Lower lobe of right lung (tissue), 2 donors: Measurements from ENCODE around the gene BRAF. TPM values are rescaled to one million over a fixed set of nuclear protein-coding genes. Genes with fewer than 3 reads are reported as not detected.

Experiments used
- ATAC-seq, 2 donors: fragments of 200-7000 bp; cut with Tn5 transposase; one replicate each; pipeline ENCODE4 v1.9.1; 2020 to 2022; ENCODE audit warnings: mild to moderate bottlenecking in 2 of 2, moderate library complexity in 2 of 2
- DNase-seq: peaks from one replicate; pipeline ENCODE4 v3.0.0-alpha.2; 2020
- H3K27ac ChIP-seq: fragments of 200-600 bp; one replicate; pipeline ENCODE4 v1.8.0; 2022
- H3K27me3 ChIP-seq: fragments of 200-600 bp; one replicate; pipeline ENCODE4 v1.8.0; 2022; ENCODE audit warnings: low read depth
- H3K36me3 ChIP-seq: fragments of 200-600 bp; one replicate; pipeline ENCODE4 v1.8.0; 2022; ENCODE audit warnings: mild to moderate bottlenecking
- H3K4me1 ChIP-seq: fragments of 200-600 bp; one replicate; pipeline ENCODE4 v1.8.0; 2022
- H3K4me3 ChIP-seq: fragments of 200-600 bp; one replicate; pipeline ENCODE4 v1.8.0; 2022; ENCODE audit warnings: mild to moderate bottlenecking
- H3K9me3 ChIP-seq: fragments of 200-600 bp; one replicate; pipeline ENCODE4 v1.8.0; 2022
- intact Hi-C: fragments of 100-400 bp; cut with DNase I; formaldehyde crosslinking; loops from one replicate; pipeline ENCODE4 v1.11.0; 2022
- total RNA-seq: library from RNA; stranded (reverse); fragmentation: NEBNext Ultra II Directional; extraction: Animal tissue kit (Norgen Biotek cat#: 25700); gene quantifications from one replicate; pipeline ENCODE4 v1.2.1, GENCODE V29; 2021
- TF ChIP-seq, protein P1 (sequence below): fragments of 200-600 bp; IDR thresholded peaks from one replicate; pipeline ENCODE4 v1.8.0; 2022; ENCODE audit warnings: antibody characterized with exemption, mild to moderate bottlenecking
- donor health status: DM: no; HTN: yes; CAD: no; lungs with severe emphysema.

Gene BRAF
- total RNA-seq, 1 donor from 2014 or later, result 43.0 TPM

DNA sequence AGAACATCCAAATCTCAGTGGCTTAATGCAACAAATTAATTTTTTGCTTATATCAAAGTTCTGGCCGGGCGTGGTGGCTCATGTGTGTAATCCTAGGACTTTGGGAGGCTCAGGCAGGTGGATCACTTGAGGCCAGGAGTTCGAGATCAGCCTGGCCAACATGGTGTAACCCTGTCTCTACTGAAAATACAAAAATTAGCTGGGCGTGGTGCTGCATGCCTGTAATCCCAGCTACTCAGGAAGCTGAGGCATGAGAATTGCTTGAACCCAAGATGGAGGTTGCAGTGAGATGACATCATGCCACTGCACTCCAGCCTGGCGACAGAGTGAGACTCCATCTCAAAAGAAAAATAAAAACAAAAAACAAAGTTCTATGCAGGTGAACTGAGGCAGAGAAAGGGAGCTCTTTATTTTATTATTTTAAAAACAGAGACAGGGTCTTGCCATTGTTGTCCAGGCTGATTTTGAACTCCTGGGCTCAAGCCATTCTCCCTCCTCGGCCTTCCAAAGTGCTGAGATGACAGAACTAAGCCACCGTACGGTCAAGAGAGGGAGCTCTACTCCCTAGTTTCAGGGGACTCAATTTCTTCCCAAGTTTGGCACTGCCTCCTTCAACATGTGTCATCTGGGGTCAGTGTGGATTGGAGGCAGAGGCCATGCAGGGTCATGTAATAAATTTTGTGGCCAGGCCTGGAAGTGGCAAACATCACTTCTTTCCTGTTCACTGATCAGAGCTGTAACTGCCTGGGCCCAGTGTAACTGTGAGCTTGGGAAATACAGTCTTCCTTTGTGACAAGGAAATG lies 249.6 kb downstream of the BRAF start:
- ATAC-seq, result peak; percentile 23 to 34
- H3K4me1 ChIP-seq, result peaks cover 37% of the 10 kb centered on the region
- H3K27me3 ChIP-seq, result no peaks in the 10 kb centered on the region
- peaks cover 11% of the 10 kb centered on the region for H3K36me3 ChIP-seq
- no peak overlapping the region for H3K27ac ChIP-seq
- intact Hi-C loops, result no loop called here
- H3K9me3 ChIP-seq, result no peaks in the 10 kb centered on the region
- TF ChIP-seq, protein P1, sequence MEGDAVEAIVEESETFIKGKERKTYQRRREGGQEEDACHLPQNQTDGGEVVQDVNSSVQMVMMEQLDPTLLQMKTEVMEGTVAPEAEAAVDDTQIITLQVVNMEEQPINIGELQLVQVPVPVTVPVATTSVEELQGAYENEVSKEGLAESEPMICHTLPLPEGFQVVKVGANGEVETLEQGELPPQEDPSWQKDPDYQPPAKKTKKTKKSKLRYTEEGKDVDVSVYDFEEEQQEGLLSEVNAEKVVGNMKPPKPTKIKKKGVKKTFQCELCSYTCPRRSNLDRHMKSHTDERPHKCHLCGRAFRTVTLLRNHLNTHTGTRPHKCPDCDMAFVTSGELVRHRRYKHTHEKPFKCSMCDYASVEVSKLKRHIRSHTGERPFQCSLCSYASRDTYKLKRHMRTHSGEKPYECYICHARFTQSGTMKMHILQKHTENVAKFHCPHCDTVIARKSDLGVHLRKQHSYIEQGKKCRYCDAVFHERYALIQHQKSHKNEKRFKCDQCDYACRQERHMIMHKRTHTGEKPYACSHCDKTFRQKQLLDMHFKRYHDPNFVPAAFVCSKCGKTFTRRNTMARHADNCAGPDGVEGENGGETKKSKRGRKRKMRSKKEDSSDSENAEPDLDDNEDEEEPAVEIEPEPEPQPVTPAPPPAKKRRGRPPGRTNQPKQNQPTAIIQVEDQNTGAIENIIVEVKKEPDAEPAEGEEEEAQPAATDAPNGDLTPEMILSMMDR, result peak; percentile 42
- no peak overlapping the region for H3K4me3 ChIP-seq
- no peak for DNase-seq

DNA sequence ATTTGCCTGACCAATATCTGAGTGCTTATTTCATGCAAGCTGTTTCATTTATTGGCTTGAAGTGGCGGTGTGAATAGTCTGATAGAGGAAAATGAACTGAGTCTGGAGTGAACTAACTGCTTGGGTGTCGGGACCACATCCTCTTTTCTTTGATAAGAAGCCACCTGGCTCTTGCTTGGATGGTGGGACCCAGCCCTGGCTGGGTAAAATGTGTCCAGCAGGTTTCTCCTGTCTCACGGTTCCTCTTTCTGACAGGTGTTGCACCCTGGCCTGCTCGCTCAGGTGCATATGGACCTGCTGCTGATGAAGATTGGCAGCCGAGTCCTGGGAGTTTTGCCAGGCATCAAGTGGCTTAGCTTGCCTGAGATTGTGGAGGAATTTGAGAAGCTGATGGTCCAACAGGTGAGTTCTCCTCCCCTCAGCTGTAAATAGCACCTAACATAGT lies 250.4 kb downstream of the BRAF start:
- DNase-seq (peak; percentile 63), ATAC-seq (peak in 1 of 2 donors; percentile 7)
- H3K27me3 ChIP-seq, result no peaks in the 10 kb centered on the region
- peaks cover 37% of the 10 kb centered on the region for H3K4me1 ChIP-seq
- TF ChIP-seq, protein P1, result no peak
- H3K9me3 ChIP-seq, result no peaks in the 10 kb centered on the region
- peak overlapping the region; percentile 77 for H3K4me3 ChIP-seq
- H3K36me3 ChIP-seq, result peaks cover 4% of the 10 kb centered on the region
- no peak overlapping the region for H3K27ac ChIP-seq
- intact Hi-C loops, result no loop called here

DNA sequence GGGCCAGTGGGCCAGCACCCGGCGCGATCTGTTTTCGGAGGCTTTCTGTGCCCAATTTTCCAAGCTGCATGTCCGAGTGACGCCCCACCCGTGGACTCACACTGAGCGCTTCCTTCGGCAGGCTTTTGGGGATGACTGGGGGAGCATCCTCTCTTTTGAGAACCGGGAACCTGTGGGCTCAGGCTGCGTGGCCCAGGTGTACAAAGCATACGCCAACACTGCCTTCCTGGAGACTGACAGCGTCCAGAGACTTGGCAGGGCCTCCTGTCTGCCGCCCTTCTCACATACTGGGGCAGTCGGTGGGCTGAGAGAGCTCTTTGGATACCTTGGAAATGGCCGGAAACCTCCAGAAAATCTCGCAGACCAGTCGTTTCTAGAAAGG lies 251.0 kb downstream of the BRAF start:
- H3K4me1 ChIP-seq, result peaks cover 37% of the 10 kb centered on the region
- intact Hi-C loops, result no loop called here
- no peaks in the 10 kb centered on the region for H3K27me3 ChIP-seq
- H3K4me3 ChIP-seq, result peak overlapping the region; percentile 77
- DNase-seq (no peak), ATAC-seq (peak; percentile 6 to 7)
- TF ChIP-seq, protein P1, result no peak
- H3K36me3 ChIP-seq, result no peaks in the 10 kb centered on the region
- H3K27ac ChIP-seq, result peak overlapping the region; percentile 84
- H3K9me3 ChIP-seq, result no peaks in the 10 kb centered on the region

DNA sequence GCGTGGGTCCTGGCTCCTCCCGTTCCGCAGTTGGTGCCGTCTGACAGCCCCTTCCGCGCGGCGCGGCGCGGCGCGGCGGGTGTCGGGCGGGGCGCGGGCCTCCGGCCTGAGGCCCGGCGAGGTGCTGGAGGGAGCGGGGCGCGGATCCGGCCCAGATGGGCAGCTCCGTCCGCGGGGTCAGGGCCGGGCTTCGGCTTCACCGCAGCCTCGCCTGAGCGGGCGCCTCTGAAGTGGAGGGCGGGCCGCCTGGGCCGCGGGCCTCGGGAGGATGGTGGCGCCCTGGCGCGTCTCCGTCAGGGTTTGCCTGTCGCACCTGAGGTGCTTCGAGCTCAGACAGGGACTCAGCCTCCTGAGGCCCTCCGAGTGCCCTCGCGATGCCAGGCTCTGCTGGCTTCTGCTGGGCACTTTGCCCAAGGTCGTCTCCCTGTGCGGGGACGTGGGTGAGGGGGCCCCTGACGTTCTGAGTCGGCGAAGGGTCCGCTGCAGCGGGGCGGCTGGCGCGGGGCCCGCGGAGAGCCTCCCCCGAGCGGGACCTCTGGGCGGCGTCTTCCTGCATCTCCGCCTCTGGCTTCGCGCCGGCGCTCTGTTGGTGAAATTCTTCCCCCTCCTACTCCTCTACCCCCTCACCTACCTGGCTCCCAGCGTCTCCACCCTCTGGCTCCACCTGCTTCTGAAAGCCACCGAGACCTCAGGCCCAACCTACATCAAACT lies 251.5 kb downstream of the BRAF start:
- peak overlapping the region; percentile 84 for H3K27ac ChIP-seq
- intact Hi-C loops, result no loop called here
- no peaks in the 10 kb centered on the region for H3K36me3 ChIP-seq
- peak overlapping the region; percentile 77 for H3K4me3 ChIP-seq
- DNase-seq (peak; percentile 80), ATAC-seq (peak; percentile 84 to 87)
- no peaks in the 10 kb centered on the region for H3K27me3 ChIP-seq
- no peaks in the 10 kb centered on the region for H3K9me3 ChIP-seq
- peaks cover 37% of the 10 kb centered on the region for H3K4me1 ChIP-seq
- TF ChIP-seq, protein P1, result no peak

DNA sequence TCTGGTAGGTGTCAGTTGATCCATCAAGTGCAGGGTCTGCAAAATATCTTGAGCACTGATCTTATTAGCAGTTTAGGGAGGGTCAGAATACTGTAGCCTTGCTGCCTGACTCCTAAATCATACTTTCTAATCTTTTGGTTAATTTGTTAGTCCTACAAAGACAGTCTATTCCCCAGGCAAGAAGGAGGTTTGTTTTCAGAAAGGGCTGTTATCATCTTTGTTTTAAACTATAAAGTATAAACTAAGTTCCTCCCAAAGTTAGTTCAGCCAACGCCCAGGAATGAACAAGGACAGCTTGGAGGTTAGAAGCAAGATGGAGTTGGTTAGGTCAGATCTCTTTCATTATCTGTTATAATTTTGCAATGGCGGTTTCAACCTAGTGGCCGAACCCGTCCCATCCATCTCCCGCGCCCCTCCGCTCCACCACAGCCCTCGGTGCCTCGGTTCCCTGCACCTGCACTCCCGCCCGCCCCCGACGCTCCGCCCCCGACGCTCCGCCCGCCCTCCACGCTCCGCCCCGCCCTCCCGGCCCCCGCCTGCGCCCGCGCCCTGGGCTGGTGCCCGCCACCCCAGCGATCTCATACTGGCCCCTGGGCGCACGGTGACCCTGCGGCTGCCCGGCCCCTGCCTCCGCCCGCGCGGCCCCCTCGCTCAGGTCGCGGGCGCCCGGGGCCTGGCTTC lies 252.2 kb downstream of the BRAF start, which contains the start of gene ADCK2:
TSS of gene ADCK2 (plus strand) at position 564 of the 681 bp plus-strand sequence. CDS start 386 bp downstream, outside the sequence.
- H3K4me1 ChIP-seq, result peaks cover 37% of the 10 kb centered on the region
- peak; percentile 76 for DNase-seq
- no peaks in the 10 kb centered on the region for H3K27me3 ChIP-seq
- H3K9me3 ChIP-seq, result no peaks in the 10 kb centered on the region
- H3K36me3 ChIP-seq, result no peaks in the 10 kb centered on the region
- peak within 1 kb of the TSS; percentile 84 for H3K27ac ChIP-seq
- intact Hi-C loops, result no loop called here
- peak; percentile 80 to 85 for ATAC-seq
- TF ChIP-seq, protein P1, result no peak
- peak within 1 kb of the TSS; percentile 77 for H3K4me3 ChIP-seq
